HepG2 (cell line): ENCODE results near the gene IGLL1. TPM values are rescaled to one million over a fixed set of nuclear protein-coding genes. Genes with fewer than 3 reads are reported as not detected.
A peak's percentile ranks its signal among the peaks of the same experiment; 100 is the strongest.

ENCODE experiments used
- ARNT2 ChIP-seq: sonication (generic); formaldehyde crosslinking; IDR thresholded peaks from 2 replicates; pipeline ENCODE4 v1.8.0; 2022; ENCODE audit warnings: mild to moderate bottlenecking, low read depth, missing genetic modification reagents, moderate library complexity
- ARNTL ChIP-seq: sonication (generic); formaldehyde crosslinking; IDR thresholded peaks from 2 replicates; pipeline ENCODE4 v1.4.0; 2020; ENCODE audit warnings: mild to moderate bottlenecking, missing genetic modification reagents
- DNMT3B ChIP-seq: conservative IDR thresholded peaks from 2 replicates; pipeline ENCODE4 v1.6.1; 2016; ENCODE audit warnings: missing biosample characterization, control low read depth
- FOXK1 ChIP-seq: sonication (generic); formaldehyde crosslinking; IDR thresholded peaks from 2 replicates; pipeline ENCODE4 v1.4.0; 2020; ENCODE audit warnings: low read depth, missing genetic modification reagents, borderline replicate concordance
- FOXK2 ChIP-seq: fragments of 450-650 bp; IDR thresholded peaks from 2 replicates; pipeline ENCODE4 v1.6.1; 2016
- HMG20B ChIP-seq: conservative IDR thresholded peaks from 2 replicates; pipeline ENCODE4 v1.6.1; 2016; ENCODE audit warnings: missing genetic modification reagents, missing compliant biosample characterization
- HOXA9 ChIP-seq: sonication (generic); formaldehyde crosslinking; IDR thresholded peaks from 2 replicates; pipeline ENCODE4 v1.8.1; 2022; ENCODE audit warnings: missing genetic modification reagents, mild to moderate bottlenecking, moderate library complexity, borderline replicate concordance
- MAFG ChIP-seq: sonication (generic); formaldehyde crosslinking; IDR thresholded peaks from 2 replicates; pipeline ENCODE4 v1.5.1; 2020; ENCODE audit warnings: mild to moderate bottlenecking, missing genetic modification reagents
- MIER3 ChIP-seq: IDR thresholded peaks from 2 replicates; pipeline ENCODE4 v1.6.1; 2016; ENCODE audit warnings: missing compliant biosample characterization, borderline replicate concordance
- NFKBIZ ChIP-seq: IDR thresholded peaks from 2 replicates; pipeline ENCODE4 v1.6.1; 2018; ENCODE audit warnings: missing genetic modification reagents, missing compliant biosample characterization
- POLR2AphosphoS5 ChIP-seq: IDR thresholded peaks from 2 replicates; pipeline ENCODE4 v1.6.1; 2012; ENCODE audit warnings: low read depth, low read length
- PRMT3 ChIP-seq: sonication (generic); formaldehyde crosslinking; IDR thresholded peaks from 2 replicates; pipeline ENCODE4 v1.8.1; 2022; ENCODE audit warnings: low read depth, mild to moderate bottlenecking, moderate library complexity, missing genetic modification reagents, borderline replicate concordance
- RAD51 ChIP-seq: fragments of 450-650 bp; IDR thresholded peaks from 2 replicates; pipeline ENCODE4 v1.6.1; 2016; ENCODE audit warnings: borderline replicate concordance
- RFXAP ChIP-seq: sonication (generic); formaldehyde crosslinking; IDR thresholded peaks from 2 replicates; pipeline ENCODE4 v1.4.0; 2020; ENCODE audit warnings: missing genetic modification reagents, borderline replicate concordance
- SAFB2 ChIP-seq: sonication (generic); formaldehyde crosslinking; IDR thresholded peaks from 2 replicates; pipeline ENCODE4 v1.5.1; 2020; ENCODE audit warnings: missing genetic modification reagents, low read depth, mild to moderate bottlenecking, borderline replicate concordance
- SMAD3 ChIP-seq: sonication (generic); formaldehyde crosslinking; IDR thresholded peaks from 2 replicates; pipeline ENCODE4 v1.4.0; 2020; ENCODE audit warnings: missing genetic modification reagents
- TAF1 ChIP-seq: sonication (generic); formaldehyde crosslinking; IDR thresholded peaks from 2 replicates; pipeline ENCODE4 v1.4.0; 2020; ENCODE audit warnings: missing genetic modification reagents
- YY1 ChIP-seq: IDR thresholded peaks from 2 replicates; pipeline ENCODE4 v1.6.1; 2011; ENCODE audit warnings: low read length, low read depth, moderate library complexity, mild to moderate bottlenecking; ENCODE audit not compliant: insufficient read depth, insufficient replicate concordance
- ZMYM2 ChIP-seq: sonication (generic); formaldehyde crosslinking; IDR thresholded peaks from 2 replicates; pipeline ENCODE4 v1.8.0; 2022; ENCODE audit warnings: mild to moderate bottlenecking, missing genetic modification reagents
- ZNF333 ChIP-seq: sonication (generic); formaldehyde crosslinking; IDR thresholded peaks from 2 replicates; pipeline ENCODE4 v1.4.0; 2020; ENCODE audit warnings: mild to moderate bottlenecking, missing genetic modification reagents, borderline replicate concordance
- ZNF34 ChIP-seq: sonication (generic); formaldehyde crosslinking; IDR thresholded peaks from 2 replicates; pipeline ENCODE4 v1.4.0; 2020; ENCODE audit warnings: mild to moderate bottlenecking, missing genetic modification reagents, borderline replicate concordance
- ZNF629 ChIP-seq: sonication (generic); formaldehyde crosslinking; conservative IDR thresholded peaks from 2 replicates; pipeline ENCODE4 v1.5.0; 2020; ENCODE audit warnings: missing genetic modification reagents
- polyA plus RNA-seq, 8 experiments: library from polyadenylated mRNA; depleted of rRNA in 3 of 8; stranded (reverse) in 7 of 8; unstranded in 1 of 8; fragments of >200 nt; fragmentation: Illumina TruSeq in 4 of 8; extraction: Trizol in 4 of 8; gene quantifications; 2 replicates each; pipeline versions ENCODE4 v1.2.1 to v1.2.3, GENCODE V29; 2011 to 2016; ENCODE audit warnings: low read depth in 4 of 8, missing spikeins in 1 of 8, mixed read lengths in 1 of 8; ENCODE audit not compliant: insufficient read depth in 1 of 8
- total RNA-seq, 5 experiments: library from RNA; depleted of rRNA; stranded (reverse); fragments of >200 nt; fragmentation: Illumina TruSeq; extraction: Trizol; gene quantifications; 2 replicates each; pipeline ENCODE4 v1.2.3, GENCODE V29; 2016; ENCODE audit warnings: low read depth in 1 of 5
- TF ChIP-seq, protein P1 (sequence below): sonication (generic); formaldehyde crosslinking; IDR thresholded peaks from one replicate; pipeline ENCODE4 v1.5.1; 2020; ENCODE audit warnings: mild to moderate bottlenecking, missing genetic modification reagents; ENCODE audit errors: not compliant biosample characterization
- TF ChIP-seq, protein P2 (sequence below): sonication (generic); formaldehyde crosslinking; IDR thresholded peaks from 2 replicates; pipeline ENCODE4 v1.8.1; 2023; ENCODE audit warnings: mild to moderate bottlenecking, missing genetic modification reagents

IGLL1 gene
- total and polyA plus RNA-seq, 2 of the 13 experiments (the other 11 are each of a cell fraction or from before 2014, with no cell fraction given): not detected

DNA sequence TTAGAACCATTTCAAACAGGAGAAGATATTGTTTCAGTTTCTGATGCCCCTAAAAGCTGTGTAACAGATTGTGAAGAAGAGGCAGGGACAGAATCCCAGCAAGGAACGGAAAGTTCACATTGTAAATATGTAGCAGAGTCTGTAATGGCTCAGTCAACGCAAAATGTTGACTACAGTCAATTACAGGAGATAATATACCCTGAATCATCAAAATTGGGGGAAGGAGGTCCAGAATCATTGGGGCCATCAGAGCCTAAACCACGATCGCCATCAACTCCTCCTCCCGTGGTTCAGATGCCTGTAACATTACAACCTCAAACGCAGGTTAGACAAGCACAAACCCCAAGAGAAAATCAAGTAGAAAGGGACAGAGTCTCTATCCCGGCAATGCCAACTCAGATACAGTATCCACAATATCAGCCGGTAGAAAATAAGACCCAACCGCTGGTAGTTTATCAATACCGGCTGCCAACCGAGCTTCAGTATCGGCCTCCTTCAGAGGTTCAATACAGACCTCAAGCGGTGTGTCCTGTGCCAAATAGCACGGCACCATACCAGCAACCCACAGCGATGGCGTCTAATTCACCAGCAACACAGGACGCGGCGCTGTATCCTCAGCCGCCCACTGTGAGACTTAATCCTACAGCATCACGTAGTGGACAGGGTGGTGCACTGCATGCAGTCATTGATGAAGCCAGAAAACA, 40.8 kb downstream of the IGLL1 start (continued):
- TF ChIP-seq, protein P1, sequence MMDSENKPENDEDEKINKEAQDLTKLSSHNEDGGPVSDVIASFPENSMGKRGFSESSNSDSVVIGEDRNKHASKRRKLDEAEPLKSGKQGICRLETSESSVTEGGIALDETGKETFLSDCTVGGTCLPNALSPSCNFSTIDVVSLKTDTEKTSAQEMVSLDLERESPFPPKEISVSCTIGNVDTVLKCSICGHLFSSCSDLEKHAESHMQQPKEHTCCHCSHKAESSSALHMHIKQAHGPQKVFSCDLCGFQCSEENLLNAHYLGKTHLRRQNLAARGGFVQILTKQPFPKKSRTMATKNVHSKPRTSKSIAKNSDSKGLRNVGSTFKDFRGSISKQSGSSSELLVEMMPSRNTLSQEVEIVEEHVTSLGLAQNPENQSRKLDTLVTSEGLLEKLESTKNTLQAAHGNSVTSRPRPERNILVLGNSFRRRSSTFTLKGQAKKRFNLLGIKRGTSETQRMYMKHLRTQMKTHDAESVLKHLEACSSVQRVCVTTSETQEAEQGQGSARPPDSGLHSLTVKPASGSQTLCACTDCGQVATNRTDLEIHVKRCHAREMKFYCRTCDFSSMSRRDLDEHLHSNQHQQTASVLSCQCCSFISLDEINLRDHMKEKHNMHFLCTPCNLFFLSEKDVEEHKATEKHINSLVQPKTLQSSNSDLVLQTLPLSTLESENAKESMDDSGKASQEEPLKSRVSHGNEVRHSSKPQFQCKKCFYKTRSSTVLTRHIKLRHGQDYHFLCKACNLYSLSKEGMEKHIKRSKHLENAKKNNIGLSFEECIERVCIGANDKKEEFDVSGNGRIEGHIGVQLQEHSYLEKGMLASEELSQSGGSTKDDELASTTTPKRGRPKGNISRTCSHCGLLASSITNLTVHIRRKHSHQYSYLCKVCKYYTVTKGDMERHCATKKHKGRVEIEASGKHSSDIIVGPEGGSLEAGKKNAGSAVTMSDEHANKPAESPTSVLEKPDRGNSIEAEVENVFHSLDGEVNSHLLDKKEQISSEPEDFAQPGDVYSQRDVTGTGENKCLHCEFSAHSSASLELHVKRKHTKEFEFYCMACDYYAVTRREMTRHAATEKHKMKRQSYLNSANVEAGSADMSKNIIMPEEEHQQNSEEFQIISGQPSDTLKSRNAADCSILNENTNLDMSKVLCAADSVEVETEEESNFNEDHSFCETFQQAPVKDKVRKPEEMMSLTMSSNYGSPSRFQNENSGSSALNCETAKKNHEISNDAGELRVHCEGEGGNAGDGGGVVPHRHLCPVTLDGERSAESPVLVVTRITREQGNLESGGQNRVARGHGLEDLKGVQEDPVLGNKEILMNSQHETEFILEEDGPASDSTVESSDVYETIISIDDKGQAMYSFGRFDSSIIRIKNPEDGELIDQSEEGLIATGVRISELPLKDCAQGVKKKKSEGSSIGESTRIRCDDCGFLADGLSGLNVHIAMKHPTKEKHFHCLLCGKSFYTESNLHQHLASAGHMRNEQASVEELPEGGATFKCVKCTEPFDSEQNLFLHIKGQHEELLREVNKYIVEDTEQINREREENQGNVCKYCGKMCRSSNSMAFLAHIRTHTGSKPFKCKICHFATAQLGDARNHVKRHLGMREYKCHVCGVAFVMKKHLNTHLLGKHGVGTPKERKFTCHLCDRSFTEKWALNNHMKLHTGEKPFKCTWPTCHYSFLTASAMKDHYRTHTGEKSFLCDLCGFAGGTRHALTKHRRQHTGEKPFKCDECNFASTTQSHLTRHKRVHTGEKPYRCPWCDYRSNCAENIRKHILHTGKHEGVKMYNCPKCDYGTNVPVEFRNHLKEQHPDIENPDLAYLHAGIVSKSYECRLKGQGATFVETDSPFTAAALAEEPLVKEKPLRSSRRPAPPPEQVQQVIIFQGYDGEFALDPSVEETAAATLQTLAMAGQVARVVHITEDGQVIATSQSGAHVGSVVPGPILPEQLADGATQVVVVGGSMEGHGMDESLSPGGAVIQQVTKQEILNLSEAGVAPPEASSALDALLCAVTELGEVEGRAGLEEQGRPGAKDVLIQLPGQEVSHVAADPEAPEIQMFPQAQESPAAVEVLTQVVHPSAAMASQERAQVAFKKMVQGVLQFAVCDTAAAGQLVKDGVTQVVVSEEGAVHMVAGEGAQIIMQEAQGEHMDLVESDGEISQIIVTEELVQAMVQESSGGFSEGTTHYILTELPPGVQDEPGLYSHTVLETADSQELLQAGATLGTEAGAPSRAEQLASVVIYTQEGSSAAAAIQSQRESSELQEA (CRISPR knock-in tag): no peak
- TF ChIP-seq SAFB2 (CRISPR knock-in tag) (no peak), MAFG (CRISPR knock-in tag) (no peak), POLR2AphosphoS5 (no peak), SMAD3 (CRISPR knock-in tag) (peak; percentile 67; the same call in 1 of the 2 replicates), RFXAP (CRISPR knock-in tag) (no peak), ZNF333 (CRISPR knock-in tag) (no peak), RAD51 (no peak), YY1 (peak; percentile 67), ARNT2 (CRISPR knock-in tag) (no peak), NFKBIZ (no peak), DNMT3B (no peak), FOXK2 (no peak), ZNF34 (CRISPR knock-in tag) (no peak), TAF1 (CRISPR knock-in tag) (no peak), HOXA9 (CRISPR knock-in tag) (no peak), FOXK1 (CRISPR knock-in tag) (peak; percentile 33; the same call in 1 of the 2 replicates), MIER3 (CRISPR knock-in tag) (no peak), ZNF629 (CRISPR knock-in tag) (no peak), PRMT3 (no peak), HMG20B (CRISPR knock-in tag) (no peak), ARNTL (CRISPR knock-in tag) (no peak), ZMYM2 (CRISPR knock-in tag) (no peak)
- TF ChIP-seq, protein P2, sequence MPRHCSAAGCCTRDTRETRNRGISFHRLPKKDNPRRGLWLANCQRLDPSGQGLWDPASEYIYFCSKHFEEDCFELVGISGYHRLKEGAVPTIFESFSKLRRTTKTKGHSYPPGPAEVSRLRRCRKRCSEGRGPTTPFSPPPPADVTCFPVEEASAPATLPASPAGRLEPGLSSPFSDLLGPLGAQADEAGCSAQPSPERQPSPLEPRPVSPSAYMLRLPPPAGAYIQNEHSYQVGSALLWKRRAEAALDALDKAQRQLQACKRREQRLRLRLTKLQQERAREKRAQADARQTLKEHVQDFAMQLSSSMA (CRISPR knock-in tag): no peak
